HepG2 (cell line): ENCODE measurements around the gene DENND1C. TPM values are rescaled to one million over a fixed set of nuclear protein-coding genes. Genes with fewer than 3 reads are reported as not detected.

Experiments used
- CERS6 ChIP-seq: sonication (generic); formaldehyde crosslinking; IDR thresholded peaks from 2 replicates; pipeline ENCODE4 v1.5.0; 2020; ENCODE audit warnings: missing genetic modification reagents
- DZIP1 ChIP-seq: sonication (generic); formaldehyde crosslinking; IDR thresholded peaks from 2 replicates; pipeline ENCODE4 v1.5.0; 2020; ENCODE audit warnings: mild to moderate bottlenecking, missing genetic modification reagents
- HES4 ChIP-seq: sonication (generic); formaldehyde crosslinking; IDR thresholded peaks from 2 replicates; pipeline ENCODE4 v1.9.0; 2021; ENCODE audit warnings: mild to moderate bottlenecking, missing genetic modification reagents, borderline replicate concordance
- HOXA7 ChIP-seq: sonication (generic); formaldehyde crosslinking; IDR thresholded peaks from 2 replicates; pipeline ENCODE4 v1.8.1; 2022; ENCODE audit warnings: mild to moderate bottlenecking, missing genetic modification reagents, moderate library complexity
- KDM2A ChIP-seq: sonication (generic); formaldehyde crosslinking; IDR thresholded peaks from 2 replicates; pipeline ENCODE4 v1.4.0; 2020; ENCODE audit warnings: low read depth, missing genetic modification reagents, borderline replicate concordance
- MED13 ChIP-seq: sonication (generic); formaldehyde crosslinking; IDR thresholded peaks from 2 replicates; pipeline ENCODE4 v1.5.0; 2020; ENCODE audit warnings: missing genetic modification reagents
- NR3C1 ChIP-seq: sonication (generic); formaldehyde crosslinking; IDR thresholded peaks from 2 replicates; pipeline ENCODE4 v1.4.0; 2020; ENCODE audit warnings: missing genetic modification reagents
- RXRB ChIP-seq: IDR thresholded peaks from 2 replicates; pipeline ENCODE4 v1.6.1; 2016; ENCODE audit warnings: borderline replicate concordance, missing genetic modification reagents, missing compliant biosample characterization
- ZBTB10 ChIP-seq: sonication (generic); formaldehyde crosslinking; IDR thresholded peaks from 2 replicates; pipeline ENCODE4 v1.4.0; 2020; ENCODE audit warnings: missing genetic modification reagents, borderline replicate concordance
- ZBTB49 ChIP-seq: sonication (generic); formaldehyde crosslinking; IDR thresholded peaks from 2 replicates; pipeline ENCODE4 v1.4.0; 2020; ENCODE audit warnings: missing genetic modification reagents, borderline replicate concordance
- ZGPAT ChIP-seq: IDR thresholded peaks from 2 replicates; pipeline ENCODE4 v1.6.1; 2016; ENCODE audit warnings: mild to moderate bottlenecking
- ZMYM4 ChIP-seq: sonication (generic); formaldehyde crosslinking; IDR thresholded peaks from 2 replicates; pipeline ENCODE4 v1.8.1; 2023; ENCODE audit warnings: mild to moderate bottlenecking, missing genetic modification reagents
- ZNF124 ChIP-seq: sonication (generic); formaldehyde crosslinking; IDR thresholded peaks from 2 replicates; pipeline ENCODE4 v1.4.0; 2020; ENCODE audit warnings: missing genetic modification reagents
- ZNF546 ChIP-seq: sonication (generic); formaldehyde crosslinking; conservative IDR thresholded peaks from 2 replicates; pipeline ENCODE4 v1.8.1; 2023; ENCODE audit warnings: mild to moderate bottlenecking, missing genetic modification reagents
- ZNF776 ChIP-seq: sonication (generic); formaldehyde crosslinking; IDR thresholded peaks from 2 replicates; pipeline ENCODE4 v1.4.0; 2020; ENCODE audit warnings: mild to moderate bottlenecking, missing genetic modification reagents
- ZSCAN9 ChIP-seq: IDR thresholded peaks from 2 replicates; pipeline ENCODE4 v1.6.1; 2016; ENCODE audit warnings: borderline replicate concordance
- polyA plus RNA-seq, 8 experiments: library from polyadenylated mRNA; depleted of rRNA in 3 of 8; stranded (reverse) in 7 of 8; unstranded in 1 of 8; fragments of >200 nt; fragmentation: Illumina TruSeq in 4 of 8; extraction: Trizol in 4 of 8; gene quantifications; 2 replicates each; pipeline versions ENCODE4 v1.2.1 to v1.2.3, GENCODE V29; 2011 to 2016; ENCODE audit warnings: low read depth in 4 of 8, missing spikeins in 1 of 8, mixed read lengths in 1 of 8; ENCODE audit not compliant: insufficient read depth in 1 of 8
- total RNA-seq, 5 experiments: library from RNA; depleted of rRNA; stranded (reverse); fragments of >200 nt; fragmentation: Illumina TruSeq; extraction: Trizol; gene quantifications; 2 replicates each; pipeline ENCODE4 v1.2.3, GENCODE V29; 2016; ENCODE audit warnings: low read depth in 1 of 5

The DENND1C gene
- total and polyA plus RNA-seq, 2 of the 13 experiments (the other 11 are each of a cell fraction or from before 2014, with no cell fraction given), result 0.04 to 0.73 TPM

- TF ChIP-seq CERS6 (no peak), ZNF776 (CRISPR knock-in tag) (0 out of 2 replicates have a peak, but pooled peaks have one; percentile 15), DZIP1 (CRISPR knock-in tag) (0 out of 2 replicates have a peak, but pooled peaks have one; percentile 83), ZSCAN9 (no peak), ZBTB10 (CRISPR knock-in tag) (no peak), HES4 (no peak), KDM2A (CRISPR knock-in tag) (peak; percentile 69; the same call in 1 of the 2 replicates), ZGPAT (CRISPR knock-in tag) (peak; percentile 58; the same call in 1 of the 2 replicates), ZNF546 (CRISPR knock-in tag) (peak; percentile 41; the same call in 1 of the 2 replicates), RXRB (CRISPR knock-in tag) (no peak; the same call in 1 of the 2 replicates), MED13 (CRISPR knock-in tag) (no peak), ZMYM4 (CRISPR knock-in tag) (peak; percentile 49), NR3C1 (no peak), ZNF124 (CRISPR knock-in tag) (no peak), ZBTB49 (no peak), HOXA7 (CRISPR knock-in tag) (no peak)
These were observed 17.3 kb downstream of the DENND1C start, which contains the start of gene CRB3 (continued) for GRCh38 chr19:6464070-6464873.
